HG03139 (cell line): Measurements from ENCODE around the gene KIF13A.
A peak's percentile ranks its signal among the peaks of the same experiment; 100 is the strongest.

Experiments used
- ATAC-seq: cut with Tn5 transposase; IDR thresholded peaks from one replicate; pipeline ENCODE4 v1.9.1; 2021; ENCODE audit not compliant: unreplicated experiment

The KIF13A gene

DNA sequence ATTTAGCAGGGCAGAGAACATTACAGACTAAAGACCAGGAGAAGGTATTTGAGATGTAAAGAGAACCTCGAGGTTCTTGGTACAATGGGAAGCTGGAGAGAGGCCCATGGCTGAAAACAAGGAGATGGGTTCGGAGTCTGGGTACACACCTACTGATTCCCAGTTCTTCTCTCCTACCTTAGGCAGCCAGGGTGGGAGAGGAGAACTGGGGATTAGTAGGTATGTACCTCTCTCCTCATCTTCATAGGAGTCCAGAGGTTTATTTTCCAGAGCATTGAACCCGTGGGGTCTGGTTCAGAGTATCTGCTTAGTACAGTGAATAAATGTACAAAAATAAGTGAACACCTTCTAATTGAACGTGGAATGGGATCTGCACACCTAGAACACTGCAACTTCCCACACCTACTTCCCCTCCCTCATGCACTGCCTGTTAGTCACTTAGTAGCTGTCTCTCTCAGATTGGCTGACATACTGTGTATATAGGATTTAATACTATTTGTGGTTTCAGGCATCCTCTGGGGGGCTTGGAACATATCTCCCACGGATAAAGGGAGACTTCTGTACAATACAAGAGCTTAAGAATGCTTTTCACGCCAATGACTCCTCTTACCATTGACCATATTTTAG lies 257.2 kb downstream of the KIF13A start:
- ATAC-seq = no peak

DNA sequence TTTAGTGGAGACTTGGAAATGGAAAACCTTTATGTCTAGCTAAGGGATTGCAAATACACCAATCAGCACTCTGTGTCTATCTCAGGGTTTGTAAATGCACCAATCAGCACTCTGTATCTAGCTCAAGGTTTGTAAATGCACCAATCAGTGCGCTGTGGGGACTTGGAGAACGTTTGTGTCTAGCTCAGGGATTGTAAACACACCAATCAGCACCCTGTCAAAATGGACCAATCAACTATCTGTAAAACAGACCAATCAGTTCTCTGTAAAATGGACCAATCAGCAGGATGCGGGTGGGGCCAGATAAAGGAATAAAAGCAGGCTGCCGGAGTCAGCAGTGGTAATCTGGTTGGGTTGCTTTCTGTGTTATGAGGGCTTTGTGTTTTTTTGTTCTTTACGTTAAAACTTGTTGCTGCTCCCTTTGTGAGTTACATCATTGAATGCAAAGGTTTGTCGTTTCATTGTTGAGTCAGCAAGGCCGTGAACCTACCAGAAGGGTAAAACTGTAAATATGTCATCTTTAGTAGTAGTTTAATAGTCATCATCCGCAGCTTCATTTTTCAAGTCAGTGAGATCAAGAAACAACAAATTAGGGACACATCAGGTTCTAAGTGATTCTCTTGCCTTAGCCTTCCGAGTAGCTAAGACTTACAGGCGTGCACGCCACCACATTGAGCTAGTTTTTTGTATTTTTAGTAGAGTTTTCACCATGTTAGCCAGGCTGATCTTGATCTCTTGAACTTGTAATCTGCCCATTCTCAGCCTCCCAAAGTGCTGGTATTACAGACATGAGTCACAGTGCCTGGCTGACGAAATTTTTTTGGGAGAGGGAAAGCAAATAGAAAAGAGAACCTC lies 258.0 kb downstream of the KIF13A start:
- no peak for ATAC-seq

DNA sequence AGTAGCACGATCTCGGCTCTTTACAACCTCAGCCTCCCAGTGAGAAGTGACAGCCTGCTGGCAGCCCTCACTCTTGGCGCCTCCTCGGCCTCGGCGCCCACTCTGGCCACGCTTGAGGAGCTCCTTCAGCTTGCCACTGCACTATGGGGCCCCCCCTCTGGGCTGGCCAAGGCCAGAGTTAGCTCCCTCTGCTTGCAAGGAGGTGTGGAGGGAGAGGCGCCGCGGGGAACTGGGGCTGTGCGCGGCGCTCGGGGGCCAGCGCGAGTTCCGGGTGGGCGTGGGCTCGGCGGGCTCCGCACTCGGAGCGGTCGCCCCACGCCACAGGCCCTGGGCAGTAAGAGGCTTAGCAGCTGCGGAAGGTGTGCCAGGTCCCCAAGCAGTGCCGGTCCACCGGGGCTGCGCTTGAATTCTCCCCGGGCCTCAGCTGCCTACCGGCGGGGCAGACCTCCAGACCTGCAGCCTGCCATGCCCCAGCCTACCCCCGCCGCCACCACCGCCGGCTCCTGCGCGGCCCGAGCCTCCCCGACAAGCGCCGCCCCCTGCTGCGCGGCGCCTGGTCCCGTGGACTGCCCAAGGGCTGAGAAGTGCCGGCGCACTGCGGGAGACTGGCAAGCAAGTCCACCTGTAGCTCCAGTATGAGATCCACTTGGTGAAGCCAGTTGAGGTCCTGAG lies 258.7 kb downstream of the KIF13A start:
- no peak for ATAC-seq

DNA sequence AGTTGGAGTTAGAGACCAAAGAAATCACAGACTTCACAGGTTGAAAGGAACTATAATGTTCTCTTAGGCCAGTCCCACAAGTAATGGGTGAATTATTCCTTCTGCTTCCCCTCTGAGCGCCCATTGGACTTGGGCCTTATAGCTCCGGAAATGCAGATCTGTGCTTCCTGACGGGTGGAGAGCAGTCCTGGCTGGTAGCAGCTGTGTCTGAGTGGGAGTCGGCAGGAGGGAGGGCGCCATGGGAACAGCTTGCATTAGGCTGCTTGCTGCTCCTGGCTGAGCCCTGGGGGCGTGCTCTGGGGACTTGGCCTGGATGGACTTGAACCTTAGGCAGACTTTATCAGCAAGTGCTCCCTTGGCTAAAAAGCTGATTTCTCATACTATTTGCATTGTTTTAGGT lies 262.4 kb downstream of the KIF13A start:
- no peak for ATAC-seq

DNA sequence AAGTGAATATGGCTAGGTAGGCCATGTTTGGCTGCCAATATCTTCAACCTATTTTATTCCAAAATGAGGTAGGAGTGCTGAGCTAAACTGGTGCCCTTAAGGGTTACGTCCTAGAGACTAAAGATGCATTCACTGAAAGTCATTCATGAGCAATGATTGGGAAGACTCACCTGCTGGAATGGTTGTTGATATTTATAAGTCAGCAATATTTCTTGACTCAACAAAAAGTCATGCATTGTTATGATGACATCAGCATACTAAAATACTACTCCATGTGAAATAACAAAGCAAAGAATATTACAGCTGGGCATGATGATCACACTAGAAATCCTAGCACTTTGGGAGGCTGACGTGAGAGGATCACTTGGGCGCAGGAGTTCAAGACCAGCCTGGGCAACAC lies 263.1 kb downstream of the KIF13A start:
- ATAC-seq = no peak

DNA sequence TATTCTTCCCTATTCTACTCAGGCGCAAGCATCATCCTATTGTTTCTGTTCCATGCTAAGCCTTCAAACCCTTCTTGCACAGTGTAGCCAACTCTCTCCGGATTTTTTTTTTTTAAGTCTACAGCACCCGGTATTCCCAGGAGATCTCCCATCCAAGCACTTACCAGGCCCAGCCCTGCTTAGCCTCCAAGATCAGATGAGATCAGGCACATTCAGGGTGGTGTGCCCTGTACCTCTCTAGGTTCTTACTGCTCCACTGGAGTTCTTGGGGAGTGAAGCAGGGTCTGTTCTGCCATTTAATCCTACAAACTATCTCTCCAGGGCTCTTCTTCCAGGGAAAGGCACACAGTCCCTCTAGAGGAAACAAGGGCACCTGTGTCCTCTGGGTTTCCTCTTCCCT lies 265.8 kb downstream of the KIF13A start:
- no peak for ATAC-seq

DNA sequence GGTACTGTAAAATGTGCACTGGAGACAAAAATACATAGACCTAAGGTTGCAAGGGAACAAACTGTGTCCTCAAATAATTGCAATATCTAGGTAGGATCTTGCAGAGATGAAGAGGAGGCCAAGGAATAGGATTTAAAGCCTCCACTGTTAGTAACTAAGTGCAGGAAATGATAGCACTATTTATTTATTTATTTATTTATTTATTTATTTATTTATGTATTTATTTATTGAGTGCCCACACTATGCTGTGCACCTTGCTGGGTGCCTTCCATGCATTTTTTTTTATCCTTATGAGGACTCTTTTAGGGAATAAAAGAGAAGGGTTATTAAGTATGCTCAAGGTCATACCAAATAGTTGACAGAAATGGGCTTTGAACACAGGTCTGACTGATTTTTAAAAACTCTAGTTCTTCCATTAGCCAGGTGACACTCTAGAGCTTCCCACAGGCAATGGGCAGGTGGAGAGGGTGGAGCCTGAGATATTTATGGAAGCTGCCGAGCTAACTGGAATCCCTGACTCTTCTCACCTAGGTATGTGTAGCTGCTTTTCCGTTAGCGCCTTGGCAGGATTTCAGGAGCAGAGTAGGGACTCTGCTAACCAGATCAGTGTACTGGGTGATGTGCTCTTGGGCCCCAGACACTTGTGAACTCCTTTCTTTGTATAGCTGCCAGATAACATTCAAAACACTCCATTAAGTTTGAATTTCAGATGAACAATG lies 268.0 kb downstream of the KIF13A start:
- no peak for ATAC-seq

DNA sequence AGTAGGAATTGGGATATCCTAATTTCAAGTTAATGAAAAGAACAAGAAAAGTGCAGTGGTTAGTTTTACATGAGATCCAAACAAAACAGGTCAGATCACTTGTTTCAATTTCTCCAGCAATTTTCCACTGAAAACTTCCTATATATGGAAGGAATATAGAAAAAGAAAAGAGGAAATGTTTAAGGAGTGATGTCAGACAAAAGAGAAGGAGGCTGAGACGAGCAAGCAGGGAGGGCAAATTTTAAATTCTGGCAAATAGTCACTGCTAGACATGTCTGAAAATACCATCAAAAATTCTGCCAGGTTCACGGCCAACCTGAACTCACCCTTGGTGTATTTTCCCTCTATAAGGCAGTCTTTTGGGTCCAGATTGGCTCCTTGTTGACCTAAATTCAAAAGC lies 271.2 kb downstream of the KIF13A start:
- ATAC-seq = no peak

DNA sequence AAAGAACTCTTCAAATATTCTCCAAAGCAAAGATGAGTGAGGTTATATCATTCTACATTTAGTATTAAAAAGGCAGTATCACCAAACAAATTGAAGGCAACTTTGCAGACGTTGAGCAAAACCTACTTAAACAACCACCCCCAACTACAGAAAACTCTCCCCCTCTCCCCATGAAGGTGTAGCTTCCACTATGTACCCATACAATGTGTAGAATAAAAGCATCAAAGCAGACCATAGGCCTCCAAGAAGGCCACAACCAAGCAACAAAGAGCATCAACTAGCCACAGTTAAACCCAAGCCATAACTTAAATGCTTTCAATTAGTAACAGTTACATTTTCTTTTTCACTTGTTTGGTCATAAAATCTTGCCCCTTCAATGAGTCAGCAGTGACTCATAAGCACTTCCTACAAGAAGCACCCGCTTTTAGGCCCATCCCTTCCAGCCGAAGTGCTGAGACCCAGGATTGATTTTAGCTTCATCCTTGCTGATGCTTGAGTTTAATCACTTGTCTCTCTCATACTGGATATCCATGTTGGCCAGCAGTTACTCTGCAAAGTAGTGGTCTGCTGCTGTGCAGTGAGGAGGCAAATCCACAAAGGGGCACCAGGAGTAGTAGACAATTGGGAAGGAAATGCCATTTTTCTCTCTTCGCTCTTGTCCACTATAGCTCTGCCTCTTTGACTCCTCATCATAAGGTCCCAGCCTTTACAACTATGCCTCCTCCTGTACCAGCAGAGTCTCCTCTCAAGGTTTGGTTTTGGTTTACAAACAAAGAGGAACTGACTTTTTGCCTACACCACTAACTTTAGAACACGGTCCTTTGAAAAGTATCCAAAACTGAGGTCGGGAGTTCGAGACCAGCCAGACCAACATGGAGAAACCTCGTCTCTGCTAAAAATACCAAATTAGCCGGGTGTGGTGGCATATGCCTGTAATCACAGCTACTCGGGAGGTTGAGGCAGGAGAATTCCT lies 272.3 kb downstream of the KIF13A start:
- peak; percentile 72 for ATAC-seq

DNA sequence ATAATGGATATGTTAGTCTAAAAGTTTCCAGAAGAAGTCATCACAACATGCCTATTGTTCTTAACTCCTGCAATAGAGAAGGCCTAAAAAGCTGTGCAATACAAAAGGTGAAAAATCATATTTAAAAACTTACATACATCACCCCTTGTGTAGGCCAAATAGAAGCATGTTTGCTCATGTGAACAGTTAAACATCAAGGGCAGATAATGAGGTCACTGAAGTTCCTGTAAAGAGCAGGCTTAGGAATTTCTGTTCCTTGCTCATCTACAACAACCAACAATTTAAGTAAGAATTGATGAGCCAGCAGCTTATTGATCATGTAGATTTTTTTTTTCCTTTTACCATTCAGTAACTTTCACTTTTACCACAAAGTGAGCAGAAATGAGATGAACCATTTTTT lies 273.3 kb downstream of the KIF13A start:
- no peak for ATAC-seq

DNA sequence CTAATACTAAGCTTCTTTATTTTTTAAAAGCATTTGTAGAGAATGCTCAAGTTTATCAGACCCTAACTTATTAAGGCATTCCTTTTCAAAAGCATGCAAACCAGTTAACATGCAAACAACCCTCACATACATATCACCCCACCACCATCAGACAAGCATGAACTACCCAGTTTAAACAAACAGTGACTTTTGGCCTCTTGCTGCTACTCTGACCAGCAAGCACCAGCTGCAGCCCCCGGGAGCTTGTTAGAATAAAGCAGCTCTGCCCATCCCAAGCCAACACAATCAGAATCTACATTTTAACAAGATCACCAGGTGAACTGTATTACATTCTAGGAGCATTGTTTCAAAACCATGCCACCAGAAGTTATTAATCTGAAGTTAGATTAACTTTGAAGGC lies 274.9 kb downstream of the KIF13A start:
- ATAC-seq = no peak

DNA sequence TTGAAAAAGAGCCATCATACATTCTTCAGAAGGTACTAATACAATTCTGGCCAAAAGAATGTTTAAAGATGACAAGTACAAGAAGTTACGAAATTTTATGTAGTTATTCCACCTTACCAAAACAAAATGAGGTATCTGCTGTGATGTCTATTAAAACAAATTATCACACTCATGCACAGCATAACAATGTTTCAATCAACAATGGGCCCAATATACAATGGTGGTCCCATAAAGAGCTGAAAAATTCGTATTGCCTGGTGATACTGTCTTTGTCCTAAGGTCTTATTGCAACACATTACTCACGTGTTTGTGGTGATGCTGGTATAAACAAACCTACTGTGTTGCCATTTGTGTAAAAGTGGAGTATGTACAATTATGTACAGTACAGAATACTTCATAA lies 277.1 kb downstream of the KIF13A start:
- ATAC-seq = no peak

DNA sequence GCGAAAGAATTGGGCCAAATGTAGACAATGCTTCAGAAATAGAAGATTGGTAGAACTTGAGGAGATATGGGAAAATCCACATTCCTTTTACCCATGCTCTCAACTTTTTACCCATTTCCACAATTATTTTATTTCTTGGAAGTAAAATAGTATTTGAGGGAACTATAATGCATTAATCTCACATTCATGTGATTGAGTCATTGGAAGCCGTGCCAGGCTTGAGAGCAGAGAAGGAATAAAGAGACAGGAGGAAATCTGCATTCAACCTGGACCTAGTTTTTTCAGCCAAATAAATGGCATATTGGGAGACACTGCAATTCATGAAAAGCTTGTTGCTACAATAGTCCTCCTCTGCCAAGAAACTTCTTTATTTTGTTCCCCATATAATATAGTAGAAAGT lies 278.0 kb downstream of the KIF13A start:
- ATAC-seq = no peak
